HCT116 (cell line): ENCODE results near the gene SUGP1. TPM values are rescaled to one million over a fixed set of nuclear protein-coding genes. Genes with fewer than 3 reads are reported as not detected.

Experiments used
- ATAC-seq: fragments of 200-7000 bp; cut with Tn5 transposase; 2 replicates; pipeline ENCODE4 v1.9.1; 2020; ENCODE audit warnings: mild to moderate bottlenecking, moderate library complexity
- BruUV-seq: library from RNA; stranded (reverse); fragments of 400-500 nt; replicated peaks from 2 replicates; lab custom pipeline; 2021; lab: Mats Ljungman, UMichigan
- CTCF ChIA-PET: fragments of 300-600 bp; sonication (Branson Sonifier 250); formaldehyde crosslinking; loops from one replicate; lab custom pipeline; 2021; ENCODE audit warnings: antibody characterized with exemption; lab: Charles Lee
- POLR2A ChIA-PET: fragments of 300-600, 350-600 bp; sonication (Branson Sonifier 250); formaldehyde crosslinking; loops from one replicate; lab custom pipeline; 2021; ENCODE audit warnings: antibody characterized with exemption; lab: Charles Lee
- RAD21 ChIA-PET, 2 experiments: fragments of 300-600 bp; sonication (Branson Sonifier 250); formaldehyde crosslinking; loops; one replicate each; lab custom pipeline; 2023; ENCODE audit warnings: low total read pairs in 2 of 2; ENCODE audit not compliant: uncharacterized antibody in 2 of 2, unreplicated experiment in 2 of 2, low non-redundant PET in 1 of 2; lab: Charles Lee
- DNase-seq: peaks from one replicate; pipeline ENCODE4 v3.0.0-alpha.2; 2010; ENCODE audit warnings: low read depth, low spot score
- H2AFZ ChIP-seq: fragments of 200-600 bp; shearing (Covaris generic), sonication (generic); 2 replicates; pipeline ENCODE4 v1.6.1; 2017; ENCODE audit warnings: low read depth, mixed run types, mixed read lengths, antibody characterized with exemption, low read length; ENCODE audit not compliant: poor library complexity, severe bottlenecking
- H3K27ac ChIP-seq: 2 replicates; pipeline ENCODE4 v1.5.1; 2012; ENCODE audit warnings: low read depth, low read length
- H3K27me3 ChIP-seq: fragments of 200-600 bp; sonication (generic); 2 replicates; pipeline ENCODE4 v1.6.1; 2016; ENCODE audit warnings: mixed run types, low read length, mixed read lengths; ENCODE audit not compliant: insufficient read depth
- H3K36me3 ChIP-seq, 2 experiments: fragments of 200-500 bp in 1 of 2; fragments of 200-600 bp in 1 of 2; sonication (Bioruptor generic) in 1 of 2; sonication (generic) in 1 of 2; 2 replicates each; pipeline versions ENCODE4 v1.5.1 to v1.6.1; 2014 to 2016; ENCODE audit warnings: low read length in 2 of 2, inconsistent platforms in 1 of 2, mixed read lengths in 1 of 2, mixed run types in 1 of 2; ENCODE audit not compliant: insufficient read depth in 2 of 2, control insufficient read depth in 1 of 2
- H3K4me1 ChIP-seq, 2 experiments: fragments of 200-600 bp in 1 of 2; sonication (generic) in 1 of 2; 2 replicates each; pipeline versions ENCODE4 v1.5.1 to v1.6.1; 2012 to 2017; ENCODE audit warnings: low read length in 2 of 2, inconsistent platforms in 1 of 2, mild to moderate bottlenecking in 1 of 2, mixed read lengths in 1 of 2, mixed run types in 1 of 2, moderate library complexity in 1 of 2; ENCODE audit not compliant: insufficient read depth in 2 of 2, control insufficient read depth in 1 of 2
- H3K4me2 ChIP-seq: fragments of 200-600 bp; sonication (generic); 2 replicates; pipeline ENCODE4 v1.6.1; 2017; ENCODE audit warnings: mixed run types, low read length, mixed read lengths
- H3K4me3 ChIP-seq, 2 experiments: fragments of 200-600 bp in 1 of 2; sonication (generic) in 1 of 2; replicated peaks in 1 of 2; 2 replicates each; pipeline ENCODE4 v1.5.1; 2011 to 2016; ENCODE audit warnings: low read length in 2 of 2, control low read depth in 1 of 2, low read depth in 1 of 2, mild to moderate bottlenecking in 1 of 2, mixed read lengths in 1 of 2, mixed run types in 1 of 2
- H3K79me2 ChIP-seq: fragments of 200-600 bp; sonication (generic); 2 replicates; pipeline ENCODE4 v1.6.1; 2017; ENCODE audit warnings: mild to moderate bottlenecking, mixed run types, low read length, moderate library complexity, mixed read lengths; ENCODE audit not compliant: insufficient read depth
- H3K9ac ChIP-seq: fragments of 200-600 bp; sonication (generic); 2 replicates; pipeline ENCODE4 v1.6.1; 2016; ENCODE audit warnings: low read length, mixed read lengths
- H3K9me2 ChIP-seq: fragments of 200-600 bp; sonication (generic), shearing (Covaris generic); 2 replicates; pipeline ENCODE4 v1.6.1; 2017; ENCODE audit warnings: mixed run types, mild to moderate bottlenecking, moderate library complexity; ENCODE audit not compliant: insufficient read depth
- H3K9me3 ChIP-seq, 2 experiments: fragments of 200-500 bp in 1 of 2; fragments of 200-600 bp in 1 of 2; sonication (Bioruptor generic) in 1 of 2; sonication (generic) in 1 of 2; 2 replicates each; pipeline ENCODE4 v1.6.1; 2014 to 2017; ENCODE audit warnings: low read length in 2 of 2, mixed read lengths in 2 of 2, inconsistent platforms in 1 of 2, low read depth in 1 of 2, mild to moderate bottlenecking in 1 of 2, mixed run types in 1 of 2, moderate library complexity in 1 of 2; ENCODE audit not compliant: control insufficient read depth in 1 of 2, insufficient read depth in 1 of 2
- H4K20me1 ChIP-seq: fragments of 200-600 bp; sonication (generic), shearing (Covaris generic); 2 replicates; pipeline ENCODE4 v1.6.1; 2017; ENCODE audit warnings: mixed run types, mild to moderate bottlenecking, moderate library complexity; ENCODE audit not compliant: insufficient read depth
- ATF3 ChIP-seq: IDR thresholded peaks from 2 replicates; pipeline ENCODE4 v1.6.1; 2012
- CBX3 ChIP-seq: IDR thresholded peaks from 2 replicates; pipeline ENCODE4 v1.6.1; 2012; ENCODE audit warnings: low read depth
- CEBPB ChIP-seq: IDR thresholded peaks from 2 replicates; pipeline ENCODE4 v1.6.1; 2012; ENCODE audit warnings: low read depth
- ELF1 ChIP-seq: IDR thresholded peaks from 2 replicates; pipeline ENCODE4 v1.6.1; 2012; ENCODE audit warnings: low read depth, borderline replicate concordance
- EZH2phosphoT487 ChIP-seq: fragments of 200-600 bp; IDR thresholded peaks from 2 replicates; pipeline ENCODE4 v1.6.1; 2018; ENCODE audit warnings: antibody characterized with exemption, borderline replicate concordance
- FOSL1 ChIP-seq: IDR thresholded peaks from 2 replicates; pipeline ENCODE4 v1.6.1; 2012; ENCODE audit warnings: low read depth
- JUND ChIP-seq: IDR thresholded peaks from 2 replicates; pipeline ENCODE4 v1.6.1; 2012
- POLR2A ChIP-seq: IDR thresholded peaks from 2 replicates; pipeline ENCODE4 v1.7.0; 2011; ENCODE audit warnings: borderline replicate concordance; ENCODE audit not compliant: insufficient read depth, insufficient read length; ENCODE audit errors: extremely low read depth
- POLR2AphosphoS5 ChIP-seq: IDR thresholded peaks from 2 replicates; pipeline ENCODE4 v1.6.1; 2011; ENCODE audit warnings: mild to moderate bottlenecking, low read depth, low read length, moderate library complexity
- SIN3A ChIP-seq: IDR thresholded peaks from 2 replicates; pipeline ENCODE4 v1.6.1; 2012; ENCODE audit warnings: low read depth
- SRF ChIP-seq: IDR thresholded peaks from 2 replicates; pipeline ENCODE4 v1.6.1; 2012; ENCODE audit warnings: low read depth
- TCF7L2 ChIP-seq: IDR thresholded peaks from 2 replicates; pipeline ENCODE4 v1.7.0; 2011; ENCODE audit warnings: borderline replicate concordance, inconsistent platforms; ENCODE audit not compliant: insufficient read depth, insufficient read length; ENCODE audit errors: extremely low read depth
- YY1 ChIP-seq: IDR thresholded peaks from 2 replicates; pipeline ENCODE4 v1.6.1; 2011; ENCODE audit warnings: low read length, low read depth, moderate library complexity, mild to moderate bottlenecking; ENCODE audit not compliant: insufficient replicate concordance; ENCODE audit errors: extremely low read depth
- ZFX ChIP-seq: fragments of 450-650 bp; IDR thresholded peaks from 2 replicates; pipeline ENCODE4 v1.6.1; 2017
- intact Hi-C: fragments of 100-400 bp; cut with micrococcal nuclease; formaldehyde crosslinking; loops from 2 replicates; pipeline ENCODE4 v1.10.0; 2022
- total RNA-seq: library from RNA; stranded (reverse); gene quantifications from one replicate; pipeline ENCODE4 v1.2.1, GENCODE V29; 2021; ENCODE audit not compliant: unreplicated experiment
- TF ChIP-seq, protein P1 (sequence below): IDR thresholded peaks from 2 replicates; pipeline ENCODE4 v1.6.1; 2011; ENCODE audit warnings: mild to moderate bottlenecking, low read length, moderate library complexity; ENCODE audit not compliant: insufficient replicate concordance; ENCODE audit errors: extremely low read depth

SUGP1 gene
- total RNA-seq, 1 experiment from 2014 or later = 47.6 TPM

DNA sequence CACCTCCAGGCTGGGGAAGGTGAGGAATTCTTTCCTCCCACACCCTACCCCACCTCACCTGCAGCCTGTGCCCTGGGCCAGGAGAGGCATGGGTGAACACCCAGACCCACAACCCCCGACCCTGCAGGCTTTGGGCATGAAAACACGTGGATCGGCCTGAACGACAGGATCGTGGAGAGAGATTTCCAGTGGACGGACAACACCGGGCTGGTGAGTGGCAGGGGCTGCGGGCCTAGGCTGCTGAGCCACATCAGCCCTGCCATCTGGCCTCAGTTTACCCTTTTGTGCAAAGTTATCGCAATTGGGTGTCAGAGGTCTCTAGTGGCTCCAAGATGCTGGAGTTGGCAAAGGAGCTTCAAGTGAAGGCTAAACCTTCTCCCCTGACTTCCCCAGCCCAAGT lies 79.8 kb downstream of the SUGP1 start (continued):
- TF ChIP-seq CBX3 = no peak
- TF ChIP-seq, all 23 proteins: peak for 0

- H4K20me1 ChIP-seq = no peaks in the 10 kb centered on the region
- H3K27me3 ChIP-seq = no peaks in the 10 kb centered on the region
- no peak overlapping the region for H2AFZ ChIP-seq
- POLR2A ChIA-PET = no interaction called here
- TF ChIP-seq CEBPB (no peak), SIN3A (no peak)
- H3K4me2 ChIP-seq = no peak overlapping the region
- no peak overlapping the region for H3K9ac ChIP-seq
- intact Hi-C loops = no loop called here
- H3K4me3 ChIP-seq = no peak overlapping the region
- peaks cover under 1 to 7% of the 10 kb centered on the region in 2 experiments; a peak in 2 of 4 replicates for H3K9me3 ChIP-seq
- H3K4me1 ChIP-seq = no peaks in the 10 kb centered on the region
- no peak for DNase-seq
- H3K36me3 ChIP-seq = no peaks in the 10 kb centered on the region
- no peaks in the 10 kb centered on the region for H3K79me2 ChIP-seq
- CTCF ChIA-PET = interaction anchor here (0.6 kb wide), 1 partner anchor 1129 kb away, joined by 3 read pairs; no protein-coding TSS in a partner anchor
- H3K9me2 ChIP-seq = no peaks in the 10 kb centered on the region
- BruUV-seq = no TSS peak
- no peak for ATAC-seq
- RAD21 ChIA-PET = no interaction called here
- no peak overlapping the region for H3K27ac ChIP-seq
These were observed 80.6 kb downstream of the SUGP1 start for GRCh38 chr19:19239675-19240074.

DNA sequence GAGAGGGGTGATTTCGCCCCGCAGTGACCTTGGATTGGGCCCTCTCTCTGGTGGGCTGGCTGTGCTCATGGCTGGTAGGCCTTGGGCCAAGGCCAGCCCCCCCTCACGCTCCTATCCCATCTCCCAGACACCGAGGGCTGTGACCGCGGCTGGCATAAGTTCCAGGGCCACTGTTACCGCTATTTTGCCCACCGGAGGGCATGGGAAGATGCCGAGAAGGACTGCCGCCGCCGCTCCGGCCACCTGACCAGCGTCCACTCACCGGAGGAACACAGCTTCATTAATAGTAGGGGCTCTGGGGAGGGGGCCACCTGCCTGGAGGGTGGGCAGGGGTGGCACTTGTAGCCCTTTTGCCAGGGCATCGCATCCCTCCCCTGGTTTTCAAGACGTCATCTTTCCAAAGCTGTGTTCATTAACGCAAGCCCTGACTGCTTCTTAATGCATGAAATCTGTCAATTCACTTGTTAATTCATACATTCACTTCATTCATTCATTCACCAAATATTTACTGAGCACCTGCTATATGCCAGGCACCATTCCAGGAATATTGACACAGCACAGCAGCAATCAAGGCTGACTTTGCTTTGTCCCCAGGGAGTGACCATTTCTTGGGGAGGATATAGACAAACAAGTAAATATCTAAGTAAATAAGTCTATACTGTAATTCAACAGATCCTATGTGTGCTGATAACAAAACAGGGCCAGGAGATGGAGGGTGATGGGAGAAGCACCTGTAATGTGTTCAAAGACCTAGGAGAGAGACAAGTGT lies 82.0 kb downstream of the SUGP1 start:
- Histone ChIP-seq H3K27ac (no peak overlapping the region), H3K27me3 (no peaks in the 10 kb centered on the region), H3K4me1 (no peaks in the 10 kb centered on the region), H3K36me3 (no peaks in the 10 kb centered on the region), H3K9me2 (no peaks in the 10 kb centered on the region), H3K79me2 (no peaks in the 10 kb centered on the region), H4K20me1 (no peaks in the 10 kb centered on the region), H2AFZ (no peak overlapping the region), H3K4me3 (no peak overlapping the region), H3K9me3 (peaks cover 10 to 19% of the 10 kb centered on the region in 2 experiments; a peak in 3 of 4 replicates), H3K9ac (no peak overlapping the region), H3K4me2 (no peak overlapping the region)
- POLR2A ChIA-PET = no interaction called here
- ATAC-seq = no peak
- no peak for DNase-seq
- RAD21 ChIA-PET = no interaction called here
- CTCF ChIA-PET = no interaction called here
- intact Hi-C loops = no loop called here
- no TSS peak for BruUV-seq
- TF ChIP-seq SRF (no peak), ATF3 (no peak), POLR2AphosphoS5 (no peak), JUND (no peak), YY1 (no peak), EZH2phosphoT487 (no peak), TCF7L2 (no peak), ZFX (no peak), POLR2A (no peak), ELF1 (no peak), FOSL1 (no peak)
- TF ChIP-seq, protein P1, sequence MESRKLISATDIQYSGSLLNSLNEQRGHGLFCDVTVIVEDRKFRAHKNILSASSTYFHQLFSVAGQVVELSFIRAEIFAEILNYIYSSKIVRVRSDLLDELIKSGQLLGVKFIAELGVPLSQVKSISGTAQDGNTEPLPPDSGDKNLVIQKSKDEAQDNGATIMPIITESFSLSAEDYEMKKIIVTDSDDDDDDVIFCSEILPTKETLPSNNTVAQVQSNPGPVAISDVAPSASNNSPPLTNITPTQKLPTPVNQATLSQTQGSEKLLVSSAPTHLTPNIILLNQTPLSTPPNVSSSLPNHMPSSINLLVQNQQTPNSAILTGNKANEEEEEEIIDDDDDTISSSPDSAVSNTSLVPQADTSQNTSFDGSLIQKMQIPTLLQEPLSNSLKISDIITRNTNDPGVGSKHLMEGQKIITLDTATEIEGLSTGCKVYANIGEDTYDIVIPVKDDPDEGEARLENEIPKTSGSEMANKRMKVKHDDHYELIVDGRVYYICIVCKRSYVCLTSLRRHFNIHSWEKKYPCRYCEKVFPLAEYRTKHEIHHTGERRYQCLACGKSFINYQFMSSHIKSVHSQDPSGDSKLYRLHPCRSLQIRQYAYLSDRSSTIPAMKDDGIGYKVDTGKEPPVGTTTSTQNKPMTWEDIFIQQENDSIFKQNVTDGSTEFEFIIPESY = no peak
